HEK293T (cell line): ENCODE results near the gene ANKRD11.
"Not testable (repeated sequence)": the region's sequence is repeated elsewhere in the genome, so short reads cannot be mapped to it uniquely, and the experiment has no call there.

Experiments
- CTCF ChIA-PET: fragments of 350-600 bp; formaldehyde crosslinking; extraction: SDS; loops from one replicate; lab custom pipeline; 2021; ENCODE audit warnings: antibody characterized with exemption, inconsistent platforms; lab: Yijun Ruan, JAX
- POLR2A ChIA-PET: fragments of 350-600 bp; formaldehyde crosslinking; extraction: SDS; loops from one replicate; lab custom pipeline; 2020; ENCODE audit warnings: antibody characterized with exemption, inconsistent platforms; lab: Yijun Ruan, JAX
- DNase-seq: peaks from one replicate; pipeline ENCODE4 v3.0.0; 2012; ENCODE audit warnings: mixed read lengths; ENCODE audit errors: extremely low spot score
- ARNT ChIP-seq: fragments of 450-650 bp; IDR thresholded peaks from 2 replicates; pipeline ENCODE4 v1.6.1; 2017; ENCODE audit warnings: mild to moderate bottlenecking
- BHLHE40 ChIP-seq: fragments of 450-650 bp; IDR thresholded peaks from 2 replicates; pipeline ENCODE4 v1.6.1; 2016; ENCODE audit warnings: mild to moderate bottlenecking, moderate library complexity, borderline replicate concordance
- CTBP1 ChIP-seq: fragments of 450-650 bp; IDR thresholded peaks from 2 replicates; pipeline ENCODE4 v1.6.1; 2016; ENCODE audit warnings: borderline replicate concordance
- ELF4 ChIP-seq: fragments of 450-650 bp; IDR thresholded peaks from 2 replicates; pipeline ENCODE4 v1.6.1; 2017; ENCODE audit warnings: antibody characterized with exemption
- FOXA1 ChIP-seq: fragments of 450-650 bp; IDR thresholded peaks from 2 replicates; pipeline ENCODE4 v1.6.1; 2016; ENCODE audit warnings: mild to moderate bottlenecking
- FOXK2 ChIP-seq: fragments of 450-650 bp; IDR thresholded peaks from 2 replicates; pipeline ENCODE4 v1.6.1; 2016; ENCODE audit warnings: mild to moderate bottlenecking
- FOXM1 ChIP-seq: fragments of 450-650 bp; IDR thresholded peaks from 2 replicates; pipeline ENCODE4 v1.6.1; 2017; ENCODE audit warnings: mild to moderate bottlenecking, borderline replicate concordance
- HDGF ChIP-seq: fragments of 450-650 bp; IDR thresholded peaks from 2 replicates; pipeline ENCODE4 v1.6.1; 2017; ENCODE audit warnings: antibody characterized with exemption, borderline replicate concordance
- L3MBTL2 ChIP-seq: fragments of 450-650 bp; conservative IDR thresholded peaks from 2 replicates; pipeline ENCODE4 v1.6.1; 2016; ENCODE audit warnings: mild to moderate bottlenecking
- LEF1 ChIP-seq: fragments of 450-650 bp; IDR thresholded peaks from 2 replicates; pipeline ENCODE4 v1.6.1; 2017; ENCODE audit warnings: mild to moderate bottlenecking, borderline replicate concordance
- NFRKB ChIP-seq: fragments of 450-650 bp; IDR thresholded peaks from 2 replicates; pipeline ENCODE4 v1.6.1; 2016; ENCODE audit warnings: mild to moderate bottlenecking, moderate library complexity
- PKNOX1 ChIP-seq: fragments of 450-650 bp; IDR thresholded peaks from 2 replicates; pipeline ENCODE4 v1.6.1; 2016
- SP1 ChIP-seq: fragments of 450-650 bp; IDR thresholded peaks from 2 replicates; pipeline ENCODE4 v1.6.1; 2017
- SUZ12 ChIP-seq: fragments of 450-650 bp; IDR thresholded peaks from 2 replicates; pipeline ENCODE4 v1.6.1; 2016; ENCODE audit warnings: mild to moderate bottlenecking
- TARDBP ChIP-seq: fragments of 450-650 bp; IDR thresholded peaks from 2 replicates; pipeline ENCODE4 v1.6.1; 2016
- ZNF384 ChIP-seq: fragments of 450-650 bp; IDR thresholded peaks from 2 replicates; pipeline ENCODE4 v1.6.1; 2016

Gene ANKRD11

DNA sequence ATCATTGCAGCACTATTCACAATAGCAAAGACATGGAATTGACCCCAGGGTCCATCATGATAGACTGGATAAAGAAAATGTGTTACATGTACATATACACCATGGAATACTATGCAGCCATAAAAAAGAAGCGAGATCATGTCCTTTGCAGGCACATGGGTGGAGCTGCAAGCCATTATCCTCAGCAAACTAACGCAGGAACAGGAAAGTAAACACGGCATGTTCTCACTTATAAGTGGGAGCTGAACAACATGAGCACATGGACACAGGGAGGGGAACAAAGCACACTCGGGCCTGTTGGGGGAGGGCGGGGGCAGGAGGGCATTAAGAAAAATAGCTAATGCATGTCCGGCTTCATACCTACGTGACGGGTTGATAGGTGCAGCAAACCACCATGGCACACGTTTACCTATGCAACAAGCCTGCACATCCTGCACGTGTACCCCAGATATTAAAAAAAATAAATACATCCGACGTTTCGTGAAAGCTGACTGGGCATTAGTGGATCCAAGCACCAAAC is 243.9 kb downstream of the ANKRD11 start:
- CTCF ChIA-PET = interaction anchor here (0.7 to 1.5 kb wide), 2 partner anchors 43 to 61 kb away, joined by 3 read pairs; no protein-coding TSS in a partner anchor
- TF ChIP-seq SUZ12 (no peak), LEF1 (no peak), PKNOX1 (no peak), BHLHE40 (no peak)
- POLR2A ChIA-PET = no interaction called here
- no peak for DNase-seq

GRCh38 chr16:89244754-89245153 is 245.6 kb downstream of the ANKRD11 start:
- CTCF ChIA-PET = interaction anchor here (0.7 kb wide), 1 partner anchor 64 kb away, joined by 3 read pairs; no protein-coding TSS in a partner anchor
- no peak for DNase-seq
- POLR2A ChIA-PET = no interaction called here

GRCh38 chr16:89244264-89244663 is 246.1 kb downstream of the ANKRD11 start:
- POLR2A ChIA-PET, DNase-seq, CTCF ChIA-PET: not testable (repeated sequence)

More at GRCh38 chr16:89244754-89245153, 245.6 kb downstream of the ANKRD11 start:
- no peak for TF ChIP-seq TARDBP
- no peak for TF ChIP-seq HDGF
- no peak for TF ChIP-seq SUZ12
- no peak for TF ChIP-seq FOXK2
- TF ChIP-seq ELF4 = no peak
- TF ChIP-seq BHLHE40 = no peak
- no peak for TF ChIP-seq FOXM1
- no peak for TF ChIP-seq FOXA1
- no peak for TF ChIP-seq L3MBTL2
- TF ChIP-seq NFRKB = no peak
- TF ChIP-seq ZNF384 = no peak
- no peak for TF ChIP-seq LEF1
- TF ChIP-seq PKNOX1 = no peak
- no peak for TF ChIP-seq CTBP1
- no peak for TF ChIP-seq ARNT
- no peak for TF ChIP-seq SP1

GRCh38 chr16:89243664-89244063 is 246.7 kb downstream of the ANKRD11 start:
- DNase-seq = no peak
- ChIA-PET CTCF (no interaction called here), POLR2A (no interaction called here)
- no peak for TF ChIP-seq ELF4
- no peak for TF ChIP-seq TARDBP
- no peak for TF ChIP-seq FOXA1
- TF ChIP-seq FOXK2 = no peak
- no peak for TF ChIP-seq SUZ12
- TF ChIP-seq HDGF = no peak
- TF ChIP-seq CTBP1 = no peak
- no peak for TF ChIP-seq FOXM1
- TF ChIP-seq PKNOX1 = no peak
- no peak for TF ChIP-seq L3MBTL2
- TF ChIP-seq BHLHE40 = no peak
- TF ChIP-seq NFRKB = no peak
- no peak for TF ChIP-seq SP1
- no peak for TF ChIP-seq LEF1
- no peak for TF ChIP-seq ZNF384
- TF ChIP-seq ARNT = no peak

- CTCF ChIA-PET = no interaction called here
- DNase-seq = no peak
- POLR2A ChIA-PET = no interaction called here
- TF ChIP-seq TARDBP = no peak
- no peak for TF ChIP-seq ZNF384
- TF ChIP-seq LEF1 = no peak
- TF ChIP-seq SUZ12 = no peak
- TF ChIP-seq FOXK2 = no peak
- TF ChIP-seq FOXM1 = no peak
- TF ChIP-seq BHLHE40 = no peak
- no peak for TF ChIP-seq ARNT
- no peak for TF ChIP-seq NFRKB
- TF ChIP-seq PKNOX1 = no peak
- TF ChIP-seq L3MBTL2 = no peak
- TF ChIP-seq ELF4 = no peak
- no peak for TF ChIP-seq SP1
- TF ChIP-seq CTBP1 = no peak
- TF ChIP-seq HDGF = no peak
- no peak for TF ChIP-seq FOXA1
Measured at GRCh38 chr16:89242795-89243200, 247.6 kb downstream of the ANKRD11 start.
